IgD-negative memory B cell (primary cell): ENCODE data around the gene CEACAM7. TPM values are rescaled to one million over a fixed set of nuclear protein-coding genes. Genes with fewer than 3 reads are reported as not detected.

ENCODE experiments used
- H3K27ac Mint-ChIP-seq, 3 donors: one replicate each; pipeline ENCODE4 v1.8.0; 2020 to 2022; ENCODE audit warnings: mild to moderate bottlenecking in 3 of 3, mixed read lengths in 3 of 3, moderate library complexity in 1 of 3
- H3K27me3 Mint-ChIP-seq: one replicate; pipeline ENCODE4 v1.8.0; 2021; ENCODE audit warnings: mixed read lengths
- H3K36me3 Mint-ChIP-seq: one replicate; pipeline ENCODE4 v1.8.0; 2020; ENCODE audit warnings: mild to moderate bottlenecking, mixed read lengths
- H3K4me1 Mint-ChIP-seq, 3 donors: one replicate each; pipeline ENCODE4 v1.8.0; 2020 to 2022; ENCODE audit warnings: mixed read lengths in 3 of 3, mild to moderate bottlenecking in 1 of 3
- H3K4me3 Mint-ChIP-seq, 4 donors: one replicate each; pipeline ENCODE4 v1.8.0; 2020 to 2022; ENCODE audit warnings: mild to moderate bottlenecking in 4 of 4, mixed read lengths in 4 of 4, moderate library complexity in 3 of 4
- H3K9me3 Mint-ChIP-seq, 3 donors: one replicate each; pipeline ENCODE4 v1.8.0; 2020 to 2021; ENCODE audit warnings: mixed read lengths in 3 of 3, mild to moderate bottlenecking in 1 of 3
- polyA plus RNA-seq: library from polyadenylated mRNA; unstranded; fragments of 300-500 nt; fragmentation: Illumina TruSeq; gene quantifications from one replicate; pipeline ENCODE4 v1.2.3, GENCODE V29; 2021

CEACAM7 gene
- polyA plus RNA-seq, 1 donor from 2014 or later = not detected

DNA sequence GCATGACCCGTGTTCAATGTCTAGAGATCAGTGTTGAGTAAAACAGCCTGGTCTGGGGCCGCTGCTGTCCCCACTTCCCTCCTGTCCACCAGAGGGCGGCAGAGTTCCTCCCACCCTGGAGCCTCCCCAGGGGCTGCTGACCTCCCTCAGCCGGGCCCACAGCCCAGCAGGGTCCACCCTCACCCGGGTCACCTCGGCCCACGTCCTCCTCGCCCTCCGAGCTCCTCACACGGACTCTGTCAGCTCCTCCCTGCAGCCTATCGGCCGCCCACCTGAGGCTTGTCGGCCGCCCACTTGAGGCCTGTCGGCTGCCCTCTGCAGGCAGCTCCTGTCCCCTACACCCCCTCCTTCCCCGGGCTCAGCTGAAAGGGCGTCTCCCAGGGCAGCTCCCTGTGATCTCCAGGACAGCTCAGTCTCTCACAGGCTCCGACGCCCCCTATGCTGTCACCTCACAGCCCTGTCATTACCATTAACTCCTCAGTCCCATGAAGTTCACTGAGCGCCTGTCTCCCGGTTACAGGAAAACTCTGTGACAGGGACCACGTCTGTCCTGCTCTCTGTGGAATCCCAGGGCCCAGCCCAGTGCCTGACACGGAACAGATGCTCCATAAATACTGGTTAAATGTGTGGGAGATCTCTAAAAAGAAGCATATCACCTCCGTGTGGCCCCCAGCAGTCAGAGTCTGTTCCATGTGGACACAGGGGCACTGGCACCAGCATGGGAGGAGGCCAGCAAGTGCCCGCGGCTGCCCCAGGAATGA, 18.9 kb upstream of the CEACAM7 start:
- peaks cover 0 to 2% (median 0%) of the 10 kb centered on the region in 3 donors for H3K9me3 Mint-ChIP-seq
- no peak overlapping the region for H3K27ac Mint-ChIP-seq
- peaks cover 20% of the 10 kb centered on the region for H3K27me3 Mint-ChIP-seq
- peaks cover 0 to 6% (median 1%) of the 10 kb centered on the region in 3 donors for H3K4me1 Mint-ChIP-seq
- no peaks in the 10 kb centered on the region for H3K36me3 Mint-ChIP-seq
- peak overlapping the region in 3 of 4 donors; percentile 61 to 89 (median 89) for H3K4me3 Mint-ChIP-seq

DNA sequence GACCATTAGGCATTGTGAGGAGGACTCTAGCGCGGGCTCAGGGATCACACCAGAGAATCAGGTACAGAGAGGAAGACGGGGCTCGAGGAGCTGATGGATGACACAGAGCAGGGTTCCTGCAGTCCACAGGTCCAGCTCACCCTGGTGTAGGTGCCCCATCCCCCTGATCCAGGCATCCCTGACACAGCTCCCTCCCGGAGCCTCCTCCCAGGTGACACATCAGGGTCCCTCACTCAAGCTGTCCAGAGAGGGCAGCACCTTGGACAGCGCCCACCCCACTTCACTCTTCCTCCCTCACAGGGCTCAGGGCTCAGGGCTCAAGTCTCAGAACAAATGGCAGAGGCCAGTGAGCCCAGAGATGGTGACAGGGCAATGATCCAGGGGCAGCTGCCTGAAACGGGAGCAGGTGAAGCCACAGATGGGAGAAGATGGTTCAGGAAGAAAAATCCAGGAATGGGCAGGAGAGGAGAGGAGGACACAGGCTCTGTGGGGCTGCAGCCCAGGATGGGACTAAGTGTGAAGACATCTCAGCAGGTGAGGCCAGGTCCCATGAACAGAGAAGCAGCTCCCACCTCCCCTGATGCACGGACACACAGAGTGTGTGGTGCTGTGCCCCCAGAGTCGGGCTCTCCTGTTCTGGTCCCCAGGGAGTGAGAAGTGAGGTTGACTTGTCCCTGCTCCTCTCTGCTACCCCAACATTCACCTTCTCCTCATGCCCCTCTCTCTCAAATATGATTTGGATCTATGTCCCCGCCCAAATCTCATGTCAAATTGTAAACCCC, 17.5 kb upstream of the CEACAM7 start:
- Mint-ChIP-seq H3K36me3 (no peaks in the 10 kb centered on the region), H3K4me3 (no peak overlapping the region), H3K27me3 (peaks cover 23% of the 10 kb centered on the region), H3K27ac (no peak overlapping the region), H3K4me1 (peaks cover 0 to 6% (median 1%) of the 10 kb centered on the region in 3 donors), H3K9me3 (peaks cover 0 to 2% (median 0%) of the 10 kb centered on the region in 3 donors)

DNA sequence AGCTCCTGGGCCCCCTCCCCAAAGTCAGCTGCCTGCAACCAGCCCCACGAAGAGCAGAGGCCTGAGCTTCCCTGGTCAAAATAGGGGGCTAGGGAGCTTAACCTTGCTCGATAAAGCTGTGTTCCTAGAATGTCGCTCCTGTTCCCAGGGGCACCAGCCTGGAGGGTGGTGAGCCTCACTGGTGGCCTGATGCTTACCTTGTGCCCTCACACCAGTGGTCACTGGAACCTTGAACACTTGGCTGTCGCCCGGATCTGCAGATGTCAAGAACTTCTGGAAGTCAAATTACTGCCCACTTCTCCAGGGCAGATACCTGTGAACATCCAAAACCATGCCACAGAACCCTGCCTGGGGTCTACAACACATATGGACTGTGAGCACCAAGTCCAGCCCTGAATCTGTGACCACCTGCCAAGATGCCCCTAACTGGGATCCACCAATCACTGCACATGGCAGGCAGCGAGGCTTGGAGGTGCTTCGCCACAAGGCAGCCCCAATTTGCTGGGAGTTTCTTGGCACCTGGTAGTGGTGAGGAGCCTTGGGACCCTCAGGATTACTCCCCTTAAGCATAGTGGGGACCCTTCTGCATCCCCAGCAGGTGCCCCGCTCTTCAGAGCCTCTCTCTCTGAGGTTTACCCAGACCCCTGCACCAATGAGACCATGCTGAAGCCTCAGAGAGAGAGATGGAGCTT, 15.7 kb upstream of the CEACAM7 start:
- no peak overlapping the region for H3K27ac Mint-ChIP-seq
- H3K36me3 Mint-ChIP-seq = no peaks in the 10 kb centered on the region
- H3K27me3 Mint-ChIP-seq = peaks cover 17% of the 10 kb centered on the region
- H3K4me1 Mint-ChIP-seq = peaks cover 0 to 8% (median 5%) of the 10 kb centered on the region in 3 donors
- H3K4me3 Mint-ChIP-seq = no peak overlapping the region
- H3K9me3 Mint-ChIP-seq = peaks cover 0 to 2% (median 0%) of the 10 kb centered on the region in 3 donors

DNA sequence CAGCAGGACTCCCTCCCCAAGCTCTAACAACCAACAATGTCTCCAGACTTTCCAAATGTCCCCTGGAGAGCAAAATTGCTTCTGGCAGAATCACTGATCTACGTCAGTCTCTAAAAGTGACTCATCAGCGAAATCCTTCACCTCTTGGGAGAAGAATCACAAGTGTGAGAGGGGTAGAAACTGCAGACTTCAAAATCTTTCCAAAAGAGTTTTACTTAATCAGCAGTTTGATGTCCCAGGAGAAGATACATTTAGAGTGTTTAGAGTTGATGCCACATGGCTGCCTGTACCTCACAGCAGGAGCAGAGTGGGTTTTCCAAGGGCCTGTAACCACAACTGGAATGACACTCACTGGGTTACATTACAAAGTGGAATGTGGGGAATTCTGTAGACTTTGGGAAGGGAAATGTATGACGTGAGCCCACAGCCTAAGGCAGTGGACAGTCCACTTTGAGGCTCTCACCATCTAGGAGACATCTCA, 14.1 kb upstream of the CEACAM7 start:
- Mint-ChIP-seq H3K4me3 (no peak overlapping the region), H3K27me3 (peaks cover 13% of the 10 kb centered on the region), H3K27ac (no peak overlapping the region)

DNA sequence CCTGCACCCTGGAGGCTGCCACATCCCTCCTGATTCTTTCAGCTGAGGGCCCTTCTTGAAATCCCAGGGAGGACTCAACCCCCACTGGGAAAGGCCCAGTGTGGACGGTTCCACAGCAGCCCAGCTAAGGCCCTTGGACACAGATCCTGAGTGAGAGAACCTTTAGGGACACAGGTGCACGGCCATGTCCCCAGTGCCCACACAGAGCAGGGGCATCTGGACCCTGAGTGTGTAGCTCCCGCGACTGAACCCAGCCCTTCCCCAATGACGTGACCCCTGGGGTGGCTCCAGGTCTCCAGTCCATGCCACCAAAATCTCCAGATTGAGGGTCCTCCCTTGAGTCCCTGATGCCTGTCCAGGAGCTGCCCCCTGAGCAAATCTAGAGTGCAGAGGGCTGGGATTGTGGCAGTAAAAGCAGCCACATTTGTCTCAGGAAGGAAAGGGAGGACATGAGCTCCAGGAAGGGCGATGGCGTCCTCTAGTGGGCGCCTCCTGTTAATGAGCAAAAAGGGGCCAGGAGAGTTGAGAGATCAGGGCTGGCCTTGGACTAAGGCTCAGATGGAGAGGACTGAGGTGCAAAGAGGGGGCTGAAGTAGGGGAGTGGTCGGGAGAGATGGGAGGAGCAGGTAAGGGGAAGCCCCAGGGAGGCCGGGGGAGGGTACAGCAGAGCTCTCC, 13.5 kb upstream of the CEACAM7 start:
- Mint-ChIP-seq H3K9me3 (peaks cover 0 to 2% (median 0%) of the 10 kb centered on the region in 3 donors), H3K27me3 (peaks cover 15% of the 10 kb centered on the region), H3K4me1 (peaks cover 0 to 5% (median 5%) of the 10 kb centered on the region in 3 donors), H3K27ac (no peak overlapping the region), H3K4me3 (no peak overlapping the region), H3K36me3 (no peaks in the 10 kb centered on the region)

More for the DNA sequence above, 14.1 kb upstream of the CEACAM7 start:
- Mint-ChIP-seq H3K36me3 (no peaks in the 10 kb centered on the region), H3K9me3 (peaks cover 0 to 2% (median 0%) of the 10 kb centered on the region in 3 donors), H3K4me1 (peaks cover 0 to 9% (median 6%) of the 10 kb centered on the region in 3 donors)

DNA sequence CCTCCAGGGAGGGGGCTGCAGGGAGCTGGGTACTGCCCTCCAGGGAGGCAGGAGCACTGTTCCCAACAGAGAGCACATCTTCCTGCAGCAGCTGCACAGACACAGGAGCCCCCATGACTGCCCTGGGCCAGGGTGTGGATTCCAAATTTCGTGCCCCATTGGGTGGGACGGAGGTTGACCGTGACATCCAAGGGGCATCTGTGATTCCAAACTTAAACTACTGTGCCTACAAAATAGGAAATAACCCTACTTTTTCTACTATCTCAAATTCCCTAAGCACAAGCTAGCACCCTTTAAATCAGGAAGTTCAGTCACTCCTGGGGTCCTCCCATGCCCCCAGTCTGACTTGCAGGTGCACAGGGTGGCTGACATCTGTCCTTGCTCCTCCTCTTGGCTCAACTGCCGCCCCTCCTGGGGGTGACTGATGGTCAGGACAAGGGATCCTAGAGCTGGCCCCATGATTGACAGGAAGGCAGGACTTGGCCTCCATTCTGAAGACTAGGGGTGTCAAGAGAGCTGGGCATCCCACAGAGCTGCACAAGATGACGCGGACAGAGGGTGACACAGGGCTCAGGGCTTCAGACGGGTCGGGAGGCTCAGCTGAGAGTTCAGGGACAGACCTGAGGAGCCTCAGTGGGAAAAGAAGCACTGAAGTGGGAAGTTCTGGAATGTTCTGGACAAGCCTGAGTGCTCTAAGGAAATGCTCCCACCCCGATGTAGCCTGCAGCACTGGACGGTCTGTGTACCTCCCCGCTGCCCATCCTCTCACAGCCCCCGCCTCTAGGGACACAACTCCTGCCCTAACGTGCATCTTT, 12.5 kb upstream of the CEACAM7 start:
- H3K4me1 Mint-ChIP-seq = peaks cover 0 to 5% (median 3%) of the 10 kb centered on the region in 3 donors
- no peaks in the 10 kb centered on the region for H3K9me3 Mint-ChIP-seq
- no peak overlapping the region for H3K27ac Mint-ChIP-seq
- no peak overlapping the region for H3K4me3 Mint-ChIP-seq
- H3K27me3 Mint-ChIP-seq = peaks cover 17% of the 10 kb centered on the region
- H3K36me3 Mint-ChIP-seq = no peaks in the 10 kb centered on the region

DNA sequence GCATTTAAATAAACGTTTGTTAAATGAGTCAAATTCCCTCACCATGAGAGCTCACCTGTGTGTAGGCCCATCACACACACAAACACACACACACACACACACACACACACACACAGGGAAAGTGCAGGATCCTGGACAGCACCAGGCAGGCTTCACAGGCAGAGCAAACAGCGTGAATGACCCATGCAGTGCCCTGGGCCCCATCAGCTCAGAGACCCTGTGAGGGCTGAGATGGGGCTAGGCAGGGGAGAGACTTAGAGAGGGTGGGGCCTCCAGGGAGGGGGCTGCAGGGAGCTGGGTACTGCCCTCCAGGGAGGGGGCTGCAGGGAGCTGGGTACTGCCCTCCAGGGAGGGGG, 11.9 kb upstream of the CEACAM7 start:
- Mint-ChIP-seq H3K27ac (no peak overlapping the region), H3K36me3 (no peaks in the 10 kb centered on the region), H3K4me3 (no peak overlapping the region), H3K9me3 (no peaks in the 10 kb centered on the region), H3K27me3 (peaks cover 18% of the 10 kb centered on the region), H3K4me1 (peaks cover 0 to 5% (median 3%) of the 10 kb centered on the region in 3 donors)

DNA sequence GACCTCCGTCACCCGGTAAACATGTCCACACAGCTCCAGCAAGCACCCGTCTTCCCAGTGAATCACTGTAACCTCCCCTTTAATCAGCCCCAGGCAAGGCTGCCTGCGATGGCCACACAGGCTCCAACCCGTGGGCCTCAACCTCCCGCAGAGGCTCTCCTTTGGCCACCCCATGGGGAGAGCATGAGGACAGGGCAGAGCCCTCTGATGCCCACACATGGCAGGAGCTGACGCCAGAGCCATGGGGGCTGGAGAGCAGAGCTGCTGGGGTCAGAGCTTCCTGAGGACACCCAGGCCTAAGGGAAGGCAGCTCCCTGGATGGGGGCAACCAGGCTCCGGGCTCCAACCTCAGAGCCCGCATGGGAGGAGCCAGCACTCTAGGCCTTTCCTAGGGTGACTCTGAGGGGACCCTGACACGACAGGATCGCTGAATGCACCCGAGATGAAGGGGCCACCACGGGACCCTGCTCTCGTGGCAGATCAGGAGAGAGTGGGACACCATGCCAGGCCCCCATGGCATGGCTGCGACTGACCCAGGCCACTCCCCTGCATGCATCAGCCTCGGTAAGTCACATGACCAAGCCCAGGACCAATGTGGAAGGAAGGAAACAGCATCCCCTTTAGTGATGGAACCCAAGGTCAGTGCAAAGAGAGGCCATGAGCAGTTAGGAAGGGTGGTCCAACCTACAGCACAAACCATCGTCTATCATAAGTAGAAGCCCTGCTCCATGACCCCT, 11.3 kb upstream of the CEACAM7 start:
- Mint-ChIP-seq H3K4me1 (peaks cover 0 to 5% (median 3%) of the 10 kb centered on the region in 3 donors), H3K4me3 (no peak overlapping the region)

DNA sequence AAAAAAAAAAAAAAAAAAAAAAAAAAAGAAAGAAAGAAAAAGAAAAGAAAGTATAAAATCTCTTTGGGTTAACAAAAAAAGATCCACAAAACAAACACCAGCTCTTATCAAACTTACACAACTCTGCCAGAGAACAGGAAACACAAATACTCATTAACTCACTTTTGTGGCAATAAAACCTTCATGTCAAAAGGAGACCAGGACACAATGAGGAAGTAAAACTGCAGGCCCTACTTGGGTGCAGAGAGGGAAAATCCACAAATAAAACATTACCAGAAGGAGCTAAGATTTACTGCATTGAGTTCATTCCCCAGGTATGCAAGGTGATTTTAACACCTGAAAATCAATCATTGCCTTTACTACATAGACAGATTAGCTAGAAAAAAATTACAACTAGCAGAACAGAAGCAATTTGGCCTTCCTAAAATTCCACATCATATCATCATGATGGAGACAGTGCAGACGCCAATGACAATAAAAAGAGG, 10.7 kb upstream of the CEACAM7 start:
- Mint-ChIP-seq H3K27ac (no peak overlapping the region), H3K36me3 (no peaks in the 10 kb centered on the region)

More for the DNA sequence above, 11.3 kb upstream of the CEACAM7 start:
- Mint-ChIP-seq H3K27me3 (peaks cover 21% of the 10 kb centered on the region), H3K9me3 (no peaks in the 10 kb centered on the region), H3K27ac (no peak overlapping the region), H3K36me3 (no peaks in the 10 kb centered on the region)

DNA sequence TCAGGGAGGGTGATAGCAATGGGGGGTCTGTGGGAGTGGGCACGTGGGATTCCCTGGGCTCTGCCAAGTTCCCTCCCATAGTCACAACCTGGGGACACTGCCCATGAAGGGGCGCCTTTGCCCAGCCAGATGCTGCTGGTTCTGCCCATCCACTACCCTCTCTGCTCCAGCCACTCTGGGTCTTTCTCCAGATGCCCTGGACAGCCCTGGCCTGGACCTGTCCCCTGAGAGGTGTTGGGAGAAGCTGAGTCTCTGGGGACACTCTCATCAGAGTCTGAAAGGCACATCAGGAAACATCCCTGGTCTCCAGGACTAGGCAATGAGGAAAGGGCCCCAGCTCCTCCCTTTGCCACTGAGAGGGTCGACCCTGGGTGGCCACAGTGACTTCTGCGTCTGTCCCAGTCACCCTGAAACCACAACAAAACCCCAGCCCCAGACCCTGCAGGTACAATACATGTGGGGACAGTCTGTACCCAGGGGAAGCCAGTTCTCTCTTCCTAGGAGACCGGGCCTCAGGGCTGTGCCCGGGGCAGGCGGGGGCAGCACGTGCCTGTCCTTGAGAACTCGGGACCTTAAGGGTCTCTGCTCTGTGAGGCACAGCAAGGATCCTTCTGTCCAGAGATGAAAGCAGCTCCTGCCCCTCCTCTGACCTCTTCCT, 9.3 kb upstream of the CEACAM7 start:
- peak overlapping the region in 1 of 3 donors; percentile 17 for H3K27ac Mint-ChIP-seq
- H3K9me3 Mint-ChIP-seq = peaks cover 0 to 11% (median 9%) of the 10 kb centered on the region in 3 donors
- no peaks in the 10 kb centered on the region for H3K36me3 Mint-ChIP-seq
- peaks cover 0 to 5% (median 3%) of the 10 kb centered on the region in 3 donors for H3K4me1 Mint-ChIP-seq
- no peak overlapping the region for H3K4me3 Mint-ChIP-seq
- H3K27me3 Mint-ChIP-seq = peaks cover 19% of the 10 kb centered on the region

More for the DNA sequence above, 10.7 kb upstream of the CEACAM7 start:
- Mint-ChIP-seq H3K27me3 (peaks cover 18% of the 10 kb centered on the region), H3K4me1 (peaks cover 0 to 5% (median 3%) of the 10 kb centered on the region in 3 donors), H3K4me3 (peak overlapping the region in 1 of 4 donors; percentile 30), H3K9me3 (no peaks in the 10 kb centered on the region)

DNA sequence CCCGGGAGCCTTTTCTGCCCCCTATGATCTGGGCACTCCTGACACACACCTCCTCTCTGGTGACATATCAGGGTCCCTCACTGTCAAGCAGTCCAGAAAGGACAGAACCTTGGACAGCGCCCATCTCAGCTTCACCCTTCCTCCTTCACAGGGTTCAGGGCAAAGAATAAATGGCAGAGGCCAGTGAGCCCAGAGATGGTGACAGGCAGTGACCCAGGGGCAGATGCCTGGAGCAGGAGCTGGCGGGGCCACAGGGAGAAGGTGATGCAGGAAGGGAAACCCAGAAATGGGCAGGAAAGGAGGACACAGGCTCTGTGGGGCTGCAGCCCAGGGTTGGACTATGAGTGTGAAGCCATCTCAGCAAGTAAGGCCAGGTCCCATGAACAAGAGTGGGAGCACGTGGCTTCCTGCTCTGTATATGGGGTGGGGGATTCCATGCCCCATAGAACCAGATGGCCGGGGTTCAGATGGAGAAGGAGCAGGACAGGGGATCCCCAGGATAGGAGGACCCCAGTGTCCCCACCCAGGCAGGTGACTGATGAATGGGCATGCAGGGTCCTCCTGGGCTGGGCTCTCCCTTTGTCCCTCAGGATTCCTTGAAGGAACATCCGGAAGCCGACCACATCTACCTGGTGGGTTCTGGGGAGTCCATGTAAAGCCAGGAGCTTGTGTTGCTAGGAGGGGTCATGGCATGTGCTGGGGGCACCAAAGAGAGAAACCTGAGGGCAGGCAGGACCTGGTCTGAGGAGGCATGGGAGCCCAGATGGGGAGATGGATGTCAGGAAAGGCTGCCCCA, 8.5 kb upstream of the CEACAM7 start:
- no peak overlapping the region for H3K27ac Mint-ChIP-seq
- no peak overlapping the region for H3K4me3 Mint-ChIP-seq
- peaks cover 21% of the 10 kb centered on the region for H3K27me3 Mint-ChIP-seq
- H3K9me3 Mint-ChIP-seq = peaks cover 0 to 13% (median 9%) of the 10 kb centered on the region in 3 donors
- H3K36me3 Mint-ChIP-seq = no peaks in the 10 kb centered on the region
- peaks cover 0 to 5% (median 3%) of the 10 kb centered on the region in 3 donors for H3K4me1 Mint-ChIP-seq

DNA sequence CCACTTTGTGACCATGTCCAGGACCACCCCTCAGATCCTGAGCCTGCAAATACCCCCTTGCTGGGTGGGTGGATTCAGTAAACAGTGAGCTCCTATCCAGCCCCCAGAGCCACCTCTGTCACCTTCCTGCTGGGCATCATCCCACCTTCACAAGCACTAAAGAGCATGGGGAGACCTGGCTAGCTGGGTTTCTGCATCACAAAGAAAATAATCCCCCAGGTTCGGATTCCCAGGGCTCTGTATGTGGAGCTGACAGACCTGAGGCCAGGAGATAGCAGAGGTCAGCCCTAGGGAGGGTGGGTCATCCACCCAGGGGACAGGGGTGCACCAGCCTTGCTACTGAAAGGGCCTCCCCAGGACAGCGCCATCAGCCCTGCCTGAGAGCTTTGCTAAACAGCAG, 7.7 kb upstream of the CEACAM7 start:
- no peak overlapping the region for H3K27ac Mint-ChIP-seq
- H3K27me3 Mint-ChIP-seq = peaks cover 28% of the 10 kb centered on the region
- H3K36me3 Mint-ChIP-seq = peaks cover 2% of the 10 kb centered on the region
- H3K4me3 Mint-ChIP-seq = no peak overlapping the region
- H3K4me1 Mint-ChIP-seq = peaks cover 0 to 5% (median 3%) of the 10 kb centered on the region in 3 donors
- H3K9me3 Mint-ChIP-seq = peaks cover 0 to 13% (median 9%) of the 10 kb centered on the region in 3 donors
